Transverse colon (tissue), 4 donors: ENCODE data around the gene DCBLD2. TPM values are rescaled to one million over a fixed set of nuclear protein-coding genes. Genes with fewer than 3 reads are reported as not detected.

ENCODE experiments used
- DNase-seq: peaks from one replicate; pipeline ENCODE4 v3.0.0-alpha.2; 2019
- H3K27ac ChIP-seq, 4 donors: fragments of 200-600 bp; sonication (generic); 2 replicates each; pipeline ENCODE4 v1.5.1; 2016 to 2018; ENCODE audit warnings: inconsistent platforms in 4 of 4
- H3K27me3 ChIP-seq: fragments of 200-600 bp; sonication (generic); 2 replicates; pipeline ENCODE4 v1.5.1; 2017; ENCODE audit warnings: inconsistent platforms
- H3K36me3 ChIP-seq, 4 donors: fragments of 200-600 bp; sonication (generic); 2 replicates each; pipeline ENCODE4 v1.5.1; 2017 to 2019; ENCODE audit warnings: inconsistent platforms in 4 of 4
- H3K4me1 ChIP-seq, 4 donors: fragments of 200-600 bp; sonication (generic); 2 replicates each; pipeline ENCODE4 v1.5.1; 2017 to 2020; ENCODE audit warnings: inconsistent platforms in 4 of 4
- H3K4me3 ChIP-seq, 4 donors: fragments of 200-600 bp; sonication (generic); 1 replicate in 1 of 4; 2 replicates in 3 of 4; pipeline versions ENCODE4 v1.5.1 to v1.6.1; 2017 to 2019; ENCODE audit warnings: inconsistent platforms in 4 of 4
- H3K9me3 ChIP-seq, 2 donors: fragments of 200-600 bp; sonication (generic); 2 replicates each; pipeline ENCODE4 v1.5.1; 2017 to 2019; ENCODE audit warnings: inconsistent platforms in 2 of 2
- CTCF ChIP-seq, 5 experiments: fragments of 200-600 bp in 3 of 5; fragments of 450-650 bp in 2 of 5; sonication (generic) in 3 of 5; IDR thresholded peaks; 1 replicate in 2 of 5; 2 replicates in 3 of 5; pipeline ENCODE4 v1.5.1; 2016 to 2017; ENCODE audit warnings: antibody characterized with exemption in 5 of 5, inconsistent platforms in 3 of 5, mild to moderate bottlenecking in 2 of 5, moderate library complexity in 1 of 5
- EP300 ChIP-seq: sonication (generic); formaldehyde crosslinking; IDR thresholded peaks from one replicate; pipeline ENCODE4 v1.6.1; 2017; ENCODE audit warnings: antibody characterized with exemption, low read depth
- POLR2A ChIP-seq: fragments of 450-650 bp; IDR thresholded peaks from one replicate; pipeline ENCODE4 v1.6.1; 2016; ENCODE audit warnings: antibody characterized with exemption, mild to moderate bottlenecking, moderate library complexity
- POLR2AphosphoS5 ChIP-seq, 3 donors: sonication (generic); formaldehyde crosslinking; IDR thresholded peaks; one replicate each; pipeline ENCODE4 v1.6.1; 2016; ENCODE audit warnings: antibody characterized with exemption in 3 of 3
- WGBS, 2 donors: methylation state at CpG; one replicate each; pipeline ENCODE4 v1.1.5; 2018; ENCODE audit warnings: low coverage in 1 of 2; 5-methylcytosine and 5-hydroxymethylcytosine counted together
- in situ Hi-C, 4 donors: fragments of 200-750 bp; cut with MboI; loops; one replicate each; pipeline versions ENCODE4 v1.15.0 to v1.15.1; 2017; ENCODE audit warnings: low sequenced_read_pairs in 3 of 4, low pct_ligation_motif_present in 1 of 4, low pct_unique_long_range_greater_than_20kb in 1 of 4
- intact Hi-C: fragments of 100-400 bp; cut with DNase I; formaldehyde crosslinking; loops from one replicate; pipeline ENCODE4 v1.15.1; 2023; ENCODE audit warnings: low total_unique reads
- total RNA-seq, 4 donors: library from RNA; depleted of rRNA; stranded (reverse); fragments of >200 nt; gene quantifications; one replicate each; pipeline ENCODE4 v1.1.0, GENCODE V29; 2016

The DCBLD2 gene
- total RNA-seq, 4 donors from 2014 or later: 14.3 to 20.6 (median 18.4) TPM

DNA sequence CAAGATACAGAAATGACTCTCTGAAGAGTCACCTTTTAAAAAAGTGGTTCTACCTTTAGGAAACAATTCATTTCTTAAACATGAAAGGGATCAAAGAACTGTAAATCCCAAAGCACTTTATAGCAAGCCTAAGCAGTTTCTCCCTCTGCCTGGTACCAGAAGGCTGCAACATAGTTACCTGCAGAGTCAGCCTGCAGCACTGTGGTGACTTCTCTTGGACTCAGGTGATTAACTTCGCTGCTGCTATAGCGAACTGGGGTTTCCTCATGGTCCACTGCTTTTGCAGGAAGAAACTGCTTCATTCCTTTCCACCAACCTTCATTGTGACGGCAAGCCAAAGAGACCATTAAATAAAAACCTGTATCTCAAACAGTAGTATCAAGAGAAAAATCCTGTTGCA, 101.1 kb downstream of the DCBLD2 start:
- Histone ChIP-seq H3K4me3 (no peak overlapping the region), H3K27ac (no peak overlapping the region), H3K27me3 (no peaks in the 10 kb centered on the region), H3K36me3 (peaks cover 0 to under 1% (median 0%) of the 10 kb centered on the region in 4 donors), H3K4me1 (no peaks in the 10 kb centered on the region), H3K9me3 (no peaks in the 10 kb centered on the region)
- in situ Hi-C loops: loop anchor here in 1 of 4 donors (25.0 kb wide), 1 partner anchor 763 kb away; the partner anchor contains the start of gene GABRR3
- WGBS, 2 donors: 90 to 92% methylated on average over 2 to 3 of the region's 3 CpGs
- no peak for DNase-seq
- intact Hi-C loops: no loop called here
- TF ChIP-seq POLR2A: no peak
- TF ChIP-seq EP300: no peak
- TF ChIP-seq POLR2AphosphoS5 (IDR thresholded peaks at IDR 0.05): no peak
- TF ChIP-seq CTCF (IDR thresholded peaks at IDR 0.05): no peak

DNA sequence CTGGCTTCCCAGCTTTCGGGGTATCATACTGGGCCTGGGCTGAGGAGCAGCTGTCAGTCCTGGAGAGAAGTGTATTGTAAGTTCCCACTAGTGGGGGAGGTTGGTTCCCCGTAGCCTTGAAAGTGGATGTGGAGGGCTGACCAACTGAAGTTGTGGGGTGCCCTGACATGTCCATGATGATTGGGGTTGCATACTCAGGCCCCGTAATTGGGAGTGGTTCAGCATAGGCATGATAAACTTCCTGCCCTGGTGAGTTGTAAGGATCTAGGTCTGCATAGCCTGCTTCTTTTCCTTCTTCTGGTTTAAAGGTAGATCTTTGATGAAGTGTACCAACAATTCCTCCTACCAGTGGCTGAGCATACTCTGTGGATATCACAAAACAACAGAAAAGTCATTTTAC, 102.0 kb downstream of the DCBLD2 start:
- DNase-seq: no peak
- Histone ChIP-seq H3K27ac (no peak overlapping the region), H3K36me3 (no peaks in the 10 kb centered on the region), H3K27me3 (no peaks in the 10 kb centered on the region), H3K4me3 (no peak overlapping the region), H3K9me3 (no peaks in the 10 kb centered on the region), H3K4me1 (no peaks in the 10 kb centered on the region)
- intact Hi-C loops (no loop called here), in situ Hi-C loops (no loop called here)
- 83% methylated on average over 3 of the region's 3 CpGs; no CpG with 5 or more reads in 1 of the 2 donors for WGBS, 2 donors
- no peak for TF ChIP-seq POLR2A

DNA sequence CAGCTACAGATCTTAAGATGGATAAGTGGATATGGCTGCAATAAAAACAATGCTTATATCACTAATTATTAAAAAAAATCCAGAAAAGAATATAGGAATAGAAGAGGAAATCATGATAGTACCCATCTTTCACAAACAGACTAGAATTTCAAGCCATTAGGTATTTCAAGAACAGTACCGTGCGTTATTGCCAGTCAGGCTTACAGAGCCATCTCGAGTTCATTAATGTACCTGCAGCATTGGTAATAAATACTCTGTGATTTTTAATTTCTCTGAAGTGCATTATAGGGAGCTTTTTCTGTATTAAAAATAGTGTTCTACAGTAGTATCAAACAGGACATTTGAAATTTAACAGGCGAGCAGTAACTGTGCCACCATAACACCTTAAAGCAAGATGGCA, 102.7 kb downstream of the DCBLD2 start:
- 86 to 93% methylated on average over 4 of the region's 4 CpGs for WGBS, 2 donors
- intact Hi-C loops: no loop called here
- Histone ChIP-seq H3K4me1 (no peaks in the 10 kb centered on the region), H3K27me3 (no peaks in the 10 kb centered on the region), H3K4me3 (no peak overlapping the region), H3K27ac (no peak overlapping the region), H3K9me3 (no peaks in the 10 kb centered on the region), H3K36me3 (no peaks in the 10 kb centered on the region)
- TF ChIP-seq POLR2A: no peak
- TF ChIP-seq POLR2AphosphoS5 (IDR thresholded peaks at IDR 0.05): no peak
- no peak for TF ChIP-seq EP300
- no peak for TF ChIP-seq CTCF (IDR thresholded peaks at IDR 0.05)
- DNase-seq: no peak
- in situ Hi-C loops: no loop called here

GRCh38 chr3:98797905-98798304, 103.6 kb downstream of the DCBLD2 start:
- H3K27ac ChIP-seq: no peak overlapping the region
- H3K9me3 ChIP-seq: no peaks in the 10 kb centered on the region
- TF ChIP-seq POLR2AphosphoS5 (IDR thresholded peaks at IDR 0.05): no peak
- no peak for TF ChIP-seq EP300
- TF ChIP-seq POLR2A: no peak
- no peak for TF ChIP-seq CTCF (IDR thresholded peaks at IDR 0.05)
- in situ Hi-C loops: no loop called here
- intact Hi-C loops: no loop called here
- no peak overlapping the region for H3K4me3 ChIP-seq
- H3K4me1 ChIP-seq: no peaks in the 10 kb centered on the region
- 78 to 83% methylated on average over 4 of the region's 4 CpGs for WGBS, 2 donors
- H3K36me3 ChIP-seq: no peaks in the 10 kb centered on the region
- DNase-seq: no peak
- no peaks in the 10 kb centered on the region for H3K27me3 ChIP-seq

DNA sequence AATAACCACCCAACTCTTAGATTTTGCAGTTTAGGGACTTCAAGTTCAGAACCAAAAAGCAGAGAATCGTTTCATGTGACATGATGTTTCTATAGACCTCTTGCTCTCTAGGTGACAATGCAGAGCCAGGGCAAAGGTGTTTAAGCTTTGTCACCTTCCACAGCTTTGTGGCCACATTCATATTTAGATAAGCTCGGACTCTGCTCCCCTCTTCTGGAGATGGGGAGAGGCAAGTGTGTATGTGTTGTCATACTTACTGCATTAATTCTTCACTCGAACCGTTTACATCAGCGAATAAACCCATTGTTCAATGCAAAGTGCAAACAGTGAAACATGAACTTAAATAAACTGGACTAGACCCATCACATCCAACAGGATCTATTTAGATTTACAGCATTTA, 105.2 kb downstream of the DCBLD2 start:
- in situ Hi-C loops (no loop called here), intact Hi-C loops (no loop called here)
- no peak overlapping the region for H3K4me3 ChIP-seq
- 81 to 88% methylated on average over 4 to 5 of the region's 5 CpGs for WGBS, 2 donors
- H3K4me1 ChIP-seq: no peaks in the 10 kb centered on the region
- no peak for DNase-seq
- H3K9me3 ChIP-seq: no peaks in the 10 kb centered on the region
- no peaks in the 10 kb centered on the region for H3K36me3 ChIP-seq
- no peaks in the 10 kb centered on the region for H3K27me3 ChIP-seq
- no peak overlapping the region for H3K27ac ChIP-seq
- TF ChIP-seq POLR2A: no peak
- TF ChIP-seq POLR2AphosphoS5 (IDR thresholded peaks at IDR 0.05): no peak
- TF ChIP-seq CTCF (IDR thresholded peaks at IDR 0.05): no peak
- no peak for TF ChIP-seq EP300
